ENCODE results near the gene PNPLA8.

PNPLA8 gene

GRCh38 chr7:108441392-108441955 lies 84.5 kb downstream of the PNPLA8 start:
- no peak for TF ChIP-seq CTCF (conservative IDR thresholded peaks at IDR 0.05; ENCODE audit: low read length)
- no peak overlapping the region for H3K4me3 ChIP-seq (ENCODE audit: low read length)
- DNase-seq (ENCODE audit: low read depth): no peak

- H3K4me3 ChIP-seq (ENCODE audit: low read length): no peak overlapping the region
- TF ChIP-seq CTCF (conservative IDR thresholded peaks at IDR 0.05; ENCODE audit: low read length): no peak
- no peak for DNase-seq (ENCODE audit: low read depth)
These were observed 85.3 kb downstream of the PNPLA8 start for GRCh38 chr7:108440613-108441012.

DNA sequence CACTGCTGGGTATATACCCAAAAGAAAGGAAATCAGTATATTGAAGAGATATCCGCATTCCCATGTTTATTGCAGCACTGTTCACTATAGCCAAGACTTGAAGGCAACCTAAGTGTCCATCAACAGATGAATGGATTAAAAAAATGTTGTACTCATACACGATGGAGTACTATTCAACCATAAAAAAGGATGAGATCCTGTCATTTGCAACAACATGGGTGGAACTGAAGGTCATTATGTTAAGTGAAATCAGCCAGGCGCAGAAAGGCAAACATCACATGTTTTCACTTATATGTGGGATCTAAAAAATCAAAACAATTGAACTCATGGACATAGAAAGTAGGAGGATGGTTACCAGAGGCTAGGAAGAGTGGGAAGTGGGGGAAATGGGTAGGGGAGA lies 89.0 kb downstream of the PNPLA8 start:
- H3K4me3 ChIP-seq (ENCODE audit: low read length): no peak overlapping the region
- TF ChIP-seq CTCF (conservative IDR thresholded peaks at IDR 0.05; ENCODE audit: low read length): no peak
- DNase-seq (ENCODE audit: low read depth): no peak

- DNase-seq (ENCODE audit: low read depth): no peak
- no peak for TF ChIP-seq CTCF (conservative IDR thresholded peaks at IDR 0.05; ENCODE audit: low read length)
These were observed 91.9 kb downstream of the PNPLA8 start for GRCh38 chr7:108434010-108434409.

GRCh38 chr7:108431099-108431498 lies 94.8 kb downstream of the PNPLA8 start:
- DNase-seq (ENCODE audit: low read depth): no peak
- TF ChIP-seq CTCF (conservative IDR thresholded peaks at IDR 0.05; ENCODE audit: low read length): no peak
- H3K4me3 ChIP-seq (ENCODE audit: low read length): no peak overlapping the region

More at GRCh38 chr7:108434010-108434409, 91.9 kb downstream of the PNPLA8 start:
- H3K4me3 ChIP-seq (ENCODE audit: low read length): no peak overlapping the region

DNA sequence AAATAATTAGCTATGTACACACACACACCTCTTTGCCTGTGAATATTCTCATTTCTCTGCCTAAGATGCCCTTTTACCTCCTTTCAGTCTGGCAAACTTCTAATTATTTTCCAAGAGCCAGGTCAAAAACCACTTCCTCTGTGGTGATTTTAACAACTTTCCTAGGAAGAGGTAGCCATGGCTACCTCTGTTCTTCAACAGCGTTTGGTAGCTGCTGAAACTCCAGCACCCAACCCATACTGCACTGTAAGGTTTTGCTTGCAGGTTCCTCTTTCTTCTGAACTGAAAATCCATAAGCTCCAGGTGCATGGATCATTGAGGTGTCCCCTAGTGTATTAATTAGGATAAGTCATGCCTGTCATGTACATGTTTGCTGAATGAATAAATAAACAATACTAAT lies 95.3 kb downstream of the PNPLA8 start:
- DNase-seq (ENCODE audit: low read depth): no peak
- H3K4me3 ChIP-seq (ENCODE audit: low read length): no peak overlapping the region
- no peak for TF ChIP-seq CTCF (conservative IDR thresholded peaks at IDR 0.05; ENCODE audit: low read length)

DNA sequence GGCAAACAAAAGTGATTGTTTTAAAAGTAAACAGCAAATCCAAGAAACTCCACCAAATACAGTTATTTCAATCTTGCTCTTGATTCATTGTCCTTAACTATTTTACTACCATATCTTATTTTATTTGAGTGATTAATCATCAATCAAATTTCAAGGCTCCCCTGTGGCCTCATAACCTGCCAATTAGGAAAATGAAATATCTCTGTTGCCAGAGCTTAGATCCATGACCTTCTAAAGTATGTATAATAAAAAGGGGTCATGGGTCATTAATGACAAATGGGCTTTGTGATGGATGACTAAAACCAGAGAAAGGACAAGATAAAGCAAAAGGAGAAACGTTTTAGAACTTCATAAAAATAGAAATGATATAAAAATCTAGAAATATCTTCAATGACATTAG lies 98.2 kb downstream of the PNPLA8 start:
- H3K4me3 ChIP-seq (ENCODE audit: low read length): no peak overlapping the region
- TF ChIP-seq CTCF (conservative IDR thresholded peaks at IDR 0.05; ENCODE audit: low read length): no peak
- no peak for DNase-seq (ENCODE audit: low read depth)

All from AG10803 (cell line).